PFSK-1 (cell line): ENCODE data around the gene POLE4.

ENCODE experiments used
- POLR2AphosphoS5 ChIP-seq: IDR thresholded peaks from 2 replicates; pipeline ENCODE4 v1.6.1; 2012; ENCODE audit warnings: low read depth, mild to moderate bottlenecking, control low read depth, low read length, moderate library complexity
- TF ChIP-seq, protein P1 (sequence below), 2 experiments: IDR thresholded peaks; 2 replicates each; pipeline versions ENCODE4 v1.6.1 to v1.8.0; 2011 to 2012; ENCODE audit warnings: low read depth in 2 of 2, low read length in 2 of 2, control low read depth in 1 of 2, inconsistent platforms in 1 of 2, mild to moderate bottlenecking in 1 of 2, moderate library complexity in 1 of 2; ENCODE audit not compliant: insufficient read depth in 1 of 2

DNA sequence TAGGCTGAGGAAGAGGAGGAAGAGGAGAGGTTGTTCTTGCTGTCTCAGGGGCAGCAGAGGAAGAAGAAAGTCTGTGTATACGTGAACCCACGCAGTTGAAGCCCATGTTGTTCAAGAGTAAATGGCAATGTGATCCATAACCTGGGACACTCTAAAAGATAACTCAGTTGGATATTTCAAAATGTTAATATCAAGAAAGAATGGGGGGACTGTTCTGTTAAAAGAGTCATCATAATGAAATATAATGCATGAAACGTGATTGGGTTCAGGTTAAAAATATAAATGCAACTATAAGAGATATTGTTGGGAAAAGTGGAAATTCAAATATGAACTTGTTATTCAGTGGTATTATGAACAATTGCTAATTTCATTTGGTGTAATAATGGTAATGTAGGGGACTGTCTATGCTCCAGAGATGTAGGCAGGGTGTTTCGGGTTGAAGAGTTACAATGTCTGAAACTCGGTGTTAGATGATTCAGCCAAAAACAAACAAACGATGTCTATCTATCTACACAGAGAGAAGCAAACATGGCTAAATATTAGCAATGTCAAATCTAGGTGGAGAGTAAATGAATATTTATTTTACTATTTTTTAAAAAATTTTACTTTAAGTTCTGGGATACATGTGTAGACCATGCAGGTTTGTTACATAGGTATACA is 21.1 kb upstream of the POLE4 start:
- TF ChIP-seq, protein P1, sequence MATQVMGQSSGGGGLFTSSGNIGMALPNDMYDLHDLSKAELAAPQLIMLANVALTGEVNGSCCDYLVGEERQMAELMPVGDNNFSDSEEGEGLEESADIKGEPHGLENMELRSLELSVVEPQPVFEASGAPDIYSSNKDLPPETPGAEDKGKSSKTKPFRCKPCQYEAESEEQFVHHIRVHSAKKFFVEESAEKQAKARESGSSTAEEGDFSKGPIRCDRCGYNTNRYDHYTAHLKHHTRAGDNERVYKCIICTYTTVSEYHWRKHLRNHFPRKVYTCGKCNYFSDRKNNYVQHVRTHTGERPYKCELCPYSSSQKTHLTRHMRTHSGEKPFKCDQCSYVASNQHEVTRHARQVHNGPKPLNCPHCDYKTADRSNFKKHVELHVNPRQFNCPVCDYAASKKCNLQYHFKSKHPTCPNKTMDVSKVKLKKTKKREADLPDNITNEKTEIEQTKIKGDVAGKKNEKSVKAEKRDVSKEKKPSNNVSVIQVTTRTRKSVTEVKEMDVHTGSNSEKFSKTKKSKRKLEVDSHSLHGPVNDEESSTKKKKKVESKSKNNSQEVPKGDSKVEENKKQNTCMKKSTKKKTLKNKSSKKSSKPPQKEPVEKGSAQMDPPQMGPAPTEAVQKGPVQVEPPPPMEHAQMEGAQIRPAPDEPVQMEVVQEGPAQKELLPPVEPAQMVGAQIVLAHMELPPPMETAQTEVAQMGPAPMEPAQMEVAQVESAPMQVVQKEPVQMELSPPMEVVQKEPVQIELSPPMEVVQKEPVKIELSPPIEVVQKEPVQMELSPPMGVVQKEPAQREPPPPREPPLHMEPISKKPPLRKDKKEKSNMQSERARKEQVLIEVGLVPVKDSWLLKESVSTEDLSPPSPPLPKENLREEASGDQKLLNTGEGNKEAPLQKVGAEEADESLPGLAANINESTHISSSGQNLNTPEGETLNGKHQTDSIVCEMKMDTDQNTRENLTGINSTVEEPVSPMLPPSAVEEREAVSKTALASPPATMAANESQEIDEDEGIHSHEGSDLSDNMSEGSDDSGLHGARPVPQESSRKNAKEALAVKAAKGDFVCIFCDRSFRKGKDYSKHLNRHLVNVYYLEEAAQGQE (IDR thresholded peaks at IDR 0.05; ENCODE audit: insufficient read depth in 1 of 2, low read depth in 2 of 2, low read length in 2 of 2) = no peak
- no peak for TF ChIP-seq POLR2AphosphoS5
